Natural killer cell (primary cell): ENCODE results near the gene ANGPTL8. TPM values are rescaled to one million over a fixed set of nuclear protein-coding genes. Genes with fewer than 3 reads are reported as not detected.

Experiments used
- ATAC-seq, 3 donors: fragments of 150-1000 bp in 2 of 3; fragments of 200-7000 bp in 1 of 3; cut with Tn5 transposase; 1 replicate in 1 of 3; 2 replicates in 2 of 3; pipeline ENCODE4 v1.10.0; 2021; ENCODE audit warnings: mild to moderate bottlenecking in 2 of 3, moderate library complexity in 2 of 3
- DNase-seq, 2 donors: peaks; one replicate each; pipeline versions ENCODE4 v3.0.0 to v3.0.0-alpha.2; 2013 to 2021; ENCODE audit warnings: mixed read lengths in 1 of 2
- H3K27ac ChIP-seq: one replicate; pipeline ENCODE4 v1.5.1; 2013; ENCODE audit warnings: mild to moderate bottlenecking, low read length
- H3K27me3 ChIP-seq: one replicate; pipeline ENCODE4 v1.6.1; 2013; ENCODE audit warnings: low read length; ENCODE audit not compliant: control insufficient read depth, insufficient read depth
- H3K36me3 ChIP-seq: one replicate; pipeline ENCODE4 v1.6.1; 2013; ENCODE audit warnings: low read length; ENCODE audit not compliant: control insufficient read depth, insufficient read depth
- H3K4me1 ChIP-seq: one replicate; pipeline ENCODE4 v1.6.1; 2013; ENCODE audit warnings: low read length; ENCODE audit not compliant: control insufficient read depth, insufficient read depth
- H3K4me3 ChIP-seq: one replicate; pipeline ENCODE4 v1.5.1; 2013; ENCODE audit warnings: low read length
- H3K9me3 ChIP-seq: one replicate; pipeline ENCODE4 v1.6.1; 2013; ENCODE audit warnings: low read length; ENCODE audit not compliant: control insufficient read depth, insufficient read depth
- H3K27ac Mint-ChIP-seq, 2 donors: one replicate each; pipeline ENCODE4 v1.8.0; 2022; ENCODE audit warnings: mild to moderate bottlenecking in 2 of 2, mixed read lengths in 2 of 2, moderate library complexity in 1 of 2
- H3K27me3 Mint-ChIP-seq, 2 donors: one replicate each; pipeline ENCODE4 v1.8.0; 2022; ENCODE audit warnings: low read depth in 2 of 2, mixed read lengths in 2 of 2
- H3K36me3 Mint-ChIP-seq: one replicate; pipeline ENCODE4 v1.8.0; 2022; ENCODE audit warnings: mixed read lengths
- H3K4me1 Mint-ChIP-seq, 2 donors: one replicate each; pipeline ENCODE4 v1.8.0; 2022; ENCODE audit warnings: mixed read lengths in 2 of 2
- H3K4me3 Mint-ChIP-seq: one replicate; pipeline ENCODE4 v1.8.0; 2022; ENCODE audit warnings: mild to moderate bottlenecking, moderate library complexity, mixed read lengths
- H3K9me3 Mint-ChIP-seq, 2 donors: one replicate each; pipeline ENCODE4 v1.8.0; 2022; ENCODE audit warnings: mixed read lengths in 2 of 2
- CTCF ChIP-seq: fragments of 200-600 bp; IDR thresholded peaks from one replicate; pipeline ENCODE4 v1.8.0; 2022; ENCODE audit warnings: antibody characterized with exemption
- WGBS: methylation state at CpG from one replicate; pipeline ENCODE4 v1.1.7; 2013; ENCODE audit warnings: missing lambda C conversion rate; ENCODE audit not compliant: insufficient coverage; 5-methylcytosine and 5-hydroxymethylcytosine counted together
- intact Hi-C: fragments of 100-400 bp; cut with micrococcal nuclease; formaldehyde crosslinking; loops from one replicate; pipeline ENCODE4 v1.14.2; 2022
- total RNA-seq, 4 donors: library from RNA; stranded (reverse); fragments of 120-200 nt in 1 of 4; gene quantifications; one replicate each; pipeline versions ENCODE4 v1.2.3 to v1.2.4, GENCODE V29; 2013 to 2022

Gene ANGPTL8
- total RNA-seq, 3 donors from 2014 or later (not counting 1 experiment from before 2014, with no cell fraction given), result not detected

- ATAC-seq (no peak), DNase-seq (no peak)
- H3K4me1 Mint-ChIP-seq, result peaks cover 0 to 12% of the 10 kb centered on the region in 2 donors
- no peak overlapping the region for H3K27ac Mint-ChIP-seq
- H3K9me3 Mint-ChIP-seq, result no peaks in the 10 kb centered on the region
- intact Hi-C loops, result no loop called here
- H3K4me3 Mint-ChIP-seq, result no peak overlapping the region
- Histone ChIP-seq H3K9me3 (no peaks in the 10 kb centered on the region), H3K27me3 (no peaks in the 10 kb centered on the region), H3K4me3 (no peak overlapping the region), H3K27ac (no peak overlapping the region), H3K36me3 (no peaks in the 10 kb centered on the region), H3K4me1 (peaks cover 5% of the 10 kb centered on the region)
- H3K27me3 Mint-ChIP-seq, result peaks cover 0 to 3% of the 10 kb centered on the region in 2 donors
- no peak for TF ChIP-seq CTCF
- WGBS, result 70% methylated on average over 5 of the region's 5 CpGs
- H3K36me3 Mint-ChIP-seq, result no peaks in the 10 kb centered on the region
Measured at GRCh38 chr19:11191934-11192333, 47.5 kb upstream of the ANGPTL8 start.

- Mint-ChIP-seq H3K27ac (no peak overlapping the region), H3K4me3 (no peak overlapping the region), H3K27me3 (peaks cover 0 to 3% of the 10 kb centered on the region in 2 donors), H3K4me1 (peaks cover 0 to 15% of the 10 kb centered on the region in 2 donors), H3K36me3 (no peaks in the 10 kb centered on the region), H3K9me3 (no peaks in the 10 kb centered on the region)
- no peak for ATAC-seq
- DNase-seq, result no peak
- intact Hi-C loops, result no loop called here
- no peak for TF ChIP-seq CTCF
- Histone ChIP-seq H3K9me3 (no peaks in the 10 kb centered on the region), H3K27me3 (no peaks in the 10 kb centered on the region), H3K36me3 (no peaks in the 10 kb centered on the region), H3K4me1 (peaks cover 13% of the 10 kb centered on the region), H3K27ac (no peak overlapping the region), H3K4me3 (no peak overlapping the region)
- 96% methylated on average over 68 of the region's 68 CpGs for WGBS
Measured at GRCh38 chr19:11192957-11193939, 46.2 kb upstream of the ANGPTL8 start.

GRCh38 chr19:11194173-11194572, 45.2 kb upstream of the ANGPTL8 start:
- intact Hi-C loops, result no loop called here
- DNase-seq (no peak), ATAC-seq (no peak)
- WGBS, result 96% methylated on average over 8 of the region's 8 CpGs
- Mint-ChIP-seq H3K27me3 (peaks cover 0 to 3% of the 10 kb centered on the region in 2 donors), H3K4me3 (no peak overlapping the region), H3K27ac (no peak overlapping the region), H3K36me3 (no peaks in the 10 kb centered on the region), H3K9me3 (no peaks in the 10 kb centered on the region), H3K4me1 (peaks cover 0 to 15% of the 10 kb centered on the region in 2 donors)
- Histone ChIP-seq H3K27ac (no peak overlapping the region), H3K36me3 (no peaks in the 10 kb centered on the region), H3K4me3 (no peak overlapping the region), H3K9me3 (no peaks in the 10 kb centered on the region), H3K27me3 (no peaks in the 10 kb centered on the region), H3K4me1 (peaks cover 13% of the 10 kb centered on the region)
- no peak for TF ChIP-seq CTCF
